HL-60 (cell line): ENCODE results near the gene RFX8.

Source experiments
- POLR2AphosphoS5 ChIP-seq: IDR thresholded peaks from 2 replicates; pipeline ENCODE4 v1.6.1; 2012; ENCODE audit warnings: low read depth
- TF ChIP-seq, protein P1 (sequence below): IDR thresholded peaks from one replicate; pipeline ENCODE4 v1.5.1; 2011; ENCODE audit warnings: low read length, control low read depth, inconsistent platforms; ENCODE audit not compliant: insufficient read depth

DNA sequence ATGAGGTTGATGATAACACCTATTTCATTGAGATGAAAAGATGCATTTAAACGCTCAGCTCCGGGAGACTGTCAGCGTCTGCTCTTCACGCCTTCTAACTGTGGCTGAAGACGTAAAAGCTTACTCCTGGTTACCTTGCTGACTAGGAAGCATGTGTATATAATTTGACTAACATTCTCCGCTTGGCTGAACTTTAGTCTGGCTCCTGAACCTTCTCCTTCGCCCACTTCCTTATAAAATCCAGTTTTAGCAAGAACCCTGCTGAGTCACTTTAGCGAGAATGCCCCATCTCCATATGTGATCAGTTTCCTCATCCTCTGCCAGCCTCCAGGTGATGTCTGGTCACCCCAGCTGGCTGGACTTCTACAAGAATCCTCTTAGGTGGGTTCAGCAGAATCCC, 74.9 kb downstream of the RFX8 start:
- TF ChIP-seq, protein P1, sequence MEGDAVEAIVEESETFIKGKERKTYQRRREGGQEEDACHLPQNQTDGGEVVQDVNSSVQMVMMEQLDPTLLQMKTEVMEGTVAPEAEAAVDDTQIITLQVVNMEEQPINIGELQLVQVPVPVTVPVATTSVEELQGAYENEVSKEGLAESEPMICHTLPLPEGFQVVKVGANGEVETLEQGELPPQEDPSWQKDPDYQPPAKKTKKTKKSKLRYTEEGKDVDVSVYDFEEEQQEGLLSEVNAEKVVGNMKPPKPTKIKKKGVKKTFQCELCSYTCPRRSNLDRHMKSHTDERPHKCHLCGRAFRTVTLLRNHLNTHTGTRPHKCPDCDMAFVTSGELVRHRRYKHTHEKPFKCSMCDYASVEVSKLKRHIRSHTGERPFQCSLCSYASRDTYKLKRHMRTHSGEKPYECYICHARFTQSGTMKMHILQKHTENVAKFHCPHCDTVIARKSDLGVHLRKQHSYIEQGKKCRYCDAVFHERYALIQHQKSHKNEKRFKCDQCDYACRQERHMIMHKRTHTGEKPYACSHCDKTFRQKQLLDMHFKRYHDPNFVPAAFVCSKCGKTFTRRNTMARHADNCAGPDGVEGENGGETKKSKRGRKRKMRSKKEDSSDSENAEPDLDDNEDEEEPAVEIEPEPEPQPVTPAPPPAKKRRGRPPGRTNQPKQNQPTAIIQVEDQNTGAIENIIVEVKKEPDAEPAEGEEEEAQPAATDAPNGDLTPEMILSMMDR: no peak
- TF ChIP-seq POLR2AphosphoS5: no peak
